Measurements from ENCODE around the gene GID4. TPM values are rescaled to one million over a fixed set of nuclear protein-coding genes. Genes with fewer than 3 reads are reported as not detected.

GID4 gene
- total RNA-seq, 1 experiment from 2014 or later = 11.4 TPM

DNA sequence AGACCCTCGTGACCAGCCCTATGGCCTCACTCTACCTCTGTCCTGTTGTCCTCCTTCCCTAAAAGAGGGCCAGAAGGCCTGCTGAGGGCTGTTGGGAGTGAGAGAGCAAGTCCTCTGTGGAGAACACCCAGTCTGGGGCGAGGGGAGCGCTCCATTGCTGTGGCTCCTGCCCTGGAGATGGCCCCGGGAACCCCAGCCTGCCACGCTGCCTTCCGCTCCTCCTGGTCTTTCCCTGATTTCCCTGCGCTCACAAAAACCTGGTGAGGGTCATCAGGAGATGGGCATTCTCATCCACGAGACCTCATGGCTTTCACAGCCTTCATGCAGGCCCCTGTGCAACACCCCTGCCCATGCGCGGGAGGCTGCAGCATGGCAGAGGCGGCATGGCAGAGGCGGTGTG lies 45.4 kb upstream of the GID4 start:
- Histone ChIP-seq H4K91ac (ENCODE audit: insufficient read length, low read depth, low read length) (no peak overlapping the region), H3K79me2 (ENCODE audit: insufficient read depth, low read length) (no peaks in the 10 kb centered on the region), H3T11ph (ENCODE audit: low read length) (no peak overlapping the region), H3K4me1 (ENCODE audit: insufficient read depth, low read length) (no peaks in the 10 kb centered on the region), H4K20me1 (ENCODE audit: control insufficient read depth, insufficient read depth, insufficient read length) (no peaks in the 10 kb centered on the region), H3K27me3 (ENCODE audit: insufficient read depth, low read length) (no peaks in the 10 kb centered on the region), H2BK20ac (ENCODE audit: low read depth, low read length, poor library complexity, severe bottlenecking) (no peak overlapping the region), H2AK5ac (ENCODE audit: insufficient read length, low read length) (no peak overlapping the region), H3K27ac (ENCODE audit: insufficient read length, low read depth, low read length) (no peak overlapping the region), H2BK12ac (ENCODE audit: insufficient read length, low read depth, low read length) (no peak overlapping the region), H2BK5ac (ENCODE audit: insufficient read length, low read length) (no peak overlapping the region), H2AFZ (ENCODE audit: low read length) (no peak overlapping the region), H3K23ac (ENCODE audit: insufficient read length, low read depth, low read length) (no peak overlapping the region), H3K79me1 (ENCODE audit: insufficient read depth, low read depth, low read length, poor library complexity, severe bottlenecking) (no peaks in the 10 kb centered on the region), H4K8ac (replicated peaks; ENCODE audit: insufficient read length, low read depth, low read length) (no peak overlapping the region), H3K9me3 (ENCODE audit: control insufficient read depth, low read depth, low read length) (no peaks in the 10 kb centered on the region), H3K56ac (ENCODE audit: insufficient read length, low read depth, low read length) (no peak overlapping the region), H3K18ac (ENCODE audit: insufficient read length, low read depth, low read length) (no peak overlapping the region), H3K4me2 (ENCODE audit: insufficient read depth, insufficient read length, low read length) (no peak overlapping the region), H3K4ac (ENCODE audit: low read depth, low read length) (no peak overlapping the region), H3K9ac (ENCODE audit: extremely low read depth, insufficient read length, low read length) (no peak overlapping the region), H2BK15ac (ENCODE audit: low read depth, low read length) (no peak overlapping the region), H3K23me2 (ENCODE audit: insufficient read length, low read depth, low read length, poor library complexity, severe bottlenecking) (peaks cover 3% of the 10 kb centered on the region), H2BK120ac (ENCODE audit: low read depth, low read length, poor library complexity, severe bottlenecking) (no peak overlapping the region), H3K14ac (ENCODE audit: insufficient read depth, low read length) (no peak overlapping the region), H4K5ac (ENCODE audit: insufficient read length, low read depth, low read length) (no peak overlapping the region)
- no peaks in the 10 kb centered on the region for H3K36me3 Mint-ChIP-seq (ENCODE audit: insufficient read depth in 1 of 3, low read depth in 3 of 3)
- TF ChIP-seq, protein P1, sequence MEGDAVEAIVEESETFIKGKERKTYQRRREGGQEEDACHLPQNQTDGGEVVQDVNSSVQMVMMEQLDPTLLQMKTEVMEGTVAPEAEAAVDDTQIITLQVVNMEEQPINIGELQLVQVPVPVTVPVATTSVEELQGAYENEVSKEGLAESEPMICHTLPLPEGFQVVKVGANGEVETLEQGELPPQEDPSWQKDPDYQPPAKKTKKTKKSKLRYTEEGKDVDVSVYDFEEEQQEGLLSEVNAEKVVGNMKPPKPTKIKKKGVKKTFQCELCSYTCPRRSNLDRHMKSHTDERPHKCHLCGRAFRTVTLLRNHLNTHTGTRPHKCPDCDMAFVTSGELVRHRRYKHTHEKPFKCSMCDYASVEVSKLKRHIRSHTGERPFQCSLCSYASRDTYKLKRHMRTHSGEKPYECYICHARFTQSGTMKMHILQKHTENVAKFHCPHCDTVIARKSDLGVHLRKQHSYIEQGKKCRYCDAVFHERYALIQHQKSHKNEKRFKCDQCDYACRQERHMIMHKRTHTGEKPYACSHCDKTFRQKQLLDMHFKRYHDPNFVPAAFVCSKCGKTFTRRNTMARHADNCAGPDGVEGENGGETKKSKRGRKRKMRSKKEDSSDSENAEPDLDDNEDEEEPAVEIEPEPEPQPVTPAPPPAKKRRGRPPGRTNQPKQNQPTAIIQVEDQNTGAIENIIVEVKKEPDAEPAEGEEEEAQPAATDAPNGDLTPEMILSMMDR (conservative IDR thresholded peaks at IDR 0.05) = no peak
- no peak overlapping the region for H3K27ac Mint-ChIP-seq
- no CpG with 5 or more reads among the region's 12 CpGs for whole genome bisulfite sequencing (ENCODE audit: extremely low coverage, insufficient read length, low lambda C conversion rate)
- H3K4me1 Mint-ChIP-seq = peaks cover 2 to 5% of the 10 kb centered on the region in 2 experiments; a peak in 1 of 4 replicates
- peaks cover 5% of the 10 kb centered on the region for H3K27me3 Mint-ChIP-seq (ENCODE audit: low read depth)
- DNase-seq = no peak
- H3K9me3 Mint-ChIP-seq = no peaks in the 10 kb centered on the region
- no peak overlapping the region for H3K4me3 Mint-ChIP-seq
